ENCODE results near the gene SUCLG2. TPM values are rescaled to one million over a fixed set of nuclear protein-coding genes. Genes with fewer than 3 reads are reported as not detected.

The SUCLG2 gene
- total and polyA plus RNA-seq, 5 experiments from 2014 or later = 62.7 to 93.8 (median 79.7) TPM

DNA sequence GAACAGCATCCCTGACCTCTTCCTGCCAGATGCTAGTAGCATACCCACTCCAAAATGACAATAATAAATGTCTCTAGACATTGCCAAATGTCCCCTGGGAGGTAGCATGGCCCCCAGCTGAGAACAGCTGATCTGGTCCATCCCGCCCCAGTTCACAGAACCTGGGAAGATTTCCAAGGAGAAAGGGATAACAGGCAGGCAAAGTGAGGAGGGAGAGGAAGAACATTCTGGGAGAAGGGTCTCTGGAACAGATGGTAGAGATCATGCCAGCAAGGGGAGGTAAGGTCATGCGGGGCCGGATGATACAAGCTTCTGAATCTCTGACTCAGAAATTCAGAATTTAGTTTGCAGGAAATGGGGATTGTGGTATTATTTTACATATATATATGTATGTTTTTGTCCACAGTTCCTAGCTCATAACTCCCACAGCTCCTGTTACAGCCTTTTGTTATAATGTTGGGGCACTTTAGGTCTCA is 192.7 kb downstream of the SUCLG2 start:
- Mint-ChIP-seq H3K36me3 (peaks cover 5 to 70% (median 33%) of the 10 kb centered on the region in 3 donors), H3K27ac (peak overlapping the region in 3 of 10 donors; percentile 20 to 78 (median 58))
- POLR2A ChIA-PET = no interaction called here

DNA sequence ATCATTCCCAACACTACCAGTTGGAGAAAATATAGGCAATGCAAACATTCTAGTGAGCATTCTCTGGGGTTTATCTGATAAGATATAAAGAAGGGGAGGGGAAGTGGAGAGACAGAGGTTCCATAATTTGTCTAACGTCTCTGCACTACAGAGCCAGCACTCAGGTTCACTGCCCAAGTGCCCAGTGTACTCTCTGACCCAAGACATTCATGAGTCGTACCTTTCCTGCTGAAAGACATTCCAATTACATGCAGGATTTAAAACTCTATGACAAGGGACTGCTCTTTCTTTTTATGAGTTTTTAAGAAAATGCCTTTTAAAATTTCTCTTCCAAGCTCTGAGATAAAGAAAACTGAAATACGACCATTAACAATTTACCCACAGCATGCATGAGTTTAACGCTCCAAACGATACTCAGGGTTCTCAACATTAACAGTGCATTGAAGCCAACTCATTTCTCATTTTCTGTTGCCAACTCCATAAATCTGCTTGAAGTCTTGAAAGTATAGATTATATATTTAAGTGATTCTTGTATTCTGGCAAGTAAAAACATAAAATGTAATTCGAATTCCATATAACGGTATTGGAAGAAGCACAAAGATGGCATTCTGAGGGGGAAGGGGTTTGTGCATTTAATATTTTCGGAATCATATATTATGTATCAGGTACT is 193.4 kb downstream of the SUCLG2 start:
- POLR2A ChIA-PET = no interaction called here
- Mint-ChIP-seq H3K9me3 (no peaks in the 10 kb centered on the region), H3K27ac (peak overlapping the region in 2 of 10 donors; percentile 20 to 33), H3K36me3 (peaks cover 5 to 73% (median 30%) of the 10 kb centered on the region in 3 donors), H3K4me1 (peaks cover 2 to 22% (median 14%) of the 10 kb centered on the region in 4 donors), H3K4me3 (no peak overlapping the region), H3K27me3 (no peaks in the 10 kb centered on the region)
- DNase-seq = no peak
- no peak for ATAC-seq

More for the DNA sequence above, 192.7 kb downstream of the SUCLG2 start:
- H3K27me3 Mint-ChIP-seq = no peaks in the 10 kb centered on the region
- H3K4me1 Mint-ChIP-seq = peaks cover 2 to 22% (median 15%) of the 10 kb centered on the region in 4 donors
- no peak overlapping the region for H3K4me3 Mint-ChIP-seq
- DNase-seq (no peak), ATAC-seq (no peak)
- H3K9me3 Mint-ChIP-seq = no peaks in the 10 kb centered on the region

GRCh38 chr3:67459796-67460195 is 194.6 kb downstream of the SUCLG2 start:
- Mint-ChIP-seq H3K36me3 (peaks cover 0 to 76% (median 32%) of the 10 kb centered on the region in 3 donors), H3K4me3 (no peak overlapping the region), H3K9me3 (no peaks in the 10 kb centered on the region), H3K27ac (no peak overlapping the region), H3K4me1 (peaks cover 2 to 18% (median 11%) of the 10 kb centered on the region in 4 donors), H3K27me3 (no peaks in the 10 kb centered on the region)
- DNase-seq (no peak), ATAC-seq (no peak)
- POLR2A ChIA-PET = no interaction called here

DNA sequence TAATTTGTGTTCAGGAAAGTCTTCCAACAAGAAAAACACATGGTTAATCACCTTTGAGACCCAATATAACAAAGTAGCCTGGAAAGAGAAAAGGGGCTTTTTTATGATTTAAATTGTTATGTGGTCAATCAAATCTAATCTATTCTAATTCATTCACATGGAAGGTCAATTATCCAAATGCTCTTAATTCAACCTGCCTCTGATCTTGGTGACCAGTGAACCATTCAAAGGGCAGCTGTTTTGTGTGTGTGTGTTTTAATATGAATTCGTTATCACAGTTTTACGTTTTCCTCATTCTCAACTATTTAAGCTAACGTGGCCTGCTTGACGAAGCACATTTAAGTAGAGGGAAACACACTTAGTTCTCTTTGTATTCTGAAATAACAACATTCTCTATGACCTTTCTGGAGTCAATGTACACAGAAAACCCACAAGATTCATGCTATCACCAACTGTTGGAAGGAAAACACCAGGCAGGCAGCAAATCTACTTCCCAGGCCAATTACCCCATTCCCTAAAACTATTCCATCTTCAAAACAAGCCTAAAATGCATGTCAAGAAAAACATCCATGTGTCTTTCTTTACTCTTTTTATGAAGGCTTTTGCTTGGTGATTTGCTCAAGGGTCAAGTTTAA is 195.4 kb downstream of the SUCLG2 start:
- H3K36me3 Mint-ChIP-seq = peaks cover 0 to 74% (median 31%) of the 10 kb centered on the region in 3 donors
- H3K4me1 Mint-ChIP-seq = peaks cover 2 to 16% (median 10%) of the 10 kb centered on the region in 4 donors
- H3K4me3 Mint-ChIP-seq = no peak overlapping the region
- no peaks in the 10 kb centered on the region for H3K9me3 Mint-ChIP-seq
- DNase-seq (no peak), ATAC-seq (no peak)
- POLR2A ChIA-PET = no interaction called here
- peak overlapping the region in 1 of 10 donors; percentile 34 for H3K27ac Mint-ChIP-seq
- no peaks in the 10 kb centered on the region for H3K27me3 Mint-ChIP-seq

DNA sequence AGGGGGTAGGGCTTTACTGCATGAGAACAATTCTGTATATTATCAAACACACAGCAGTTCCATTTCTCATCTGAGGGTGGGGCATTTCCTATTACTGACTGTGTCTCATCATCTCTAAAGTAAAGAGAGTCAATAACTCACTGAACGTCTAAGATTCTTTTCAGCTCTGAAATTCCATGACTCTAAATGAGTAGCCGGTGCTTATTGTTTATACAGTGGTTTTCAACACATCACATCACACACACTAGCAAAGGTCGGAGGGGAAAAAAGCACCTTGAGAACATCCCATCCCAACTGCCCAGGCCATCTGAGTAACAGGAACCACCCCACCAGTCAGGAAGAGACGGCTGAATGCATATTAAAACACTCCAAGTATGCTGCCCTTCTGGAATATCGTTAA is 196.0 kb downstream of the SUCLG2 start:
- Mint-ChIP-seq H3K4me3 (no peak overlapping the region), H3K4me1 (peaks cover 2 to 16% (median 9%) of the 10 kb centered on the region in 4 donors), H3K27ac (peak overlapping the region in 4 of 10 donors; percentile 0 to 63 (median 32)), H3K36me3 (peaks cover 0 to 73% (median 27%) of the 10 kb centered on the region in 3 donors), H3K9me3 (no peaks in the 10 kb centered on the region), H3K27me3 (no peaks in the 10 kb centered on the region)
- ATAC-seq = no peak
- POLR2A ChIA-PET = no interaction called here
- no peak for DNase-seq

GRCh38 chr3:67453628-67454027 is 200.8 kb downstream of the SUCLG2 start:
- Mint-ChIP-seq H3K36me3 (peaks cover 0 to 50% (median 24%) of the 10 kb centered on the region in 3 donors), H3K27ac (no peak overlapping the region), H3K4me3 (no peak overlapping the region), H3K27me3 (no peaks in the 10 kb centered on the region), H3K9me3 (no peaks in the 10 kb centered on the region), H3K4me1 (peaks cover 0 to 16% (median 7%) of the 10 kb centered on the region in 4 donors)
- ATAC-seq = no peak
- no peak for DNase-seq
- POLR2A ChIA-PET = no interaction called here

DNA sequence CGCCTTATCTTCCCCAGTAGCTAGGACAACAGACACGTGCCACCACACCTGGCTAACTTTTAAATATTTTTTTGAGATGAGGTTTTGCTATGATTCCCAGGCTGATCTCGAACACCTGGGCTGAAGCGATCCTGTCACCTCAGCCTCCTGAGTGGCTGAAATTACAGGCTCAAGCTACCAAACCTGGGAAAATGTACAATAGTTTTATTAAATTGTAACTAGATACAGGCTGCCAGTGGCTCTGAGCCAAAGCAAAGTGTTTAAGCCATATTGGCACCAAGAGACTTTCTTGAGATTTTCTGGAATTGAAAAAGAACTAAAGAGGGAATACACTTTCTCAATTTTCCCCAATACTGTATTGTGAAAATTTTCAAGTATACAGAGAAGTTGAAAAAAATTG is 204.3 kb downstream of the SUCLG2 start:
- Mint-ChIP-seq H3K9me3 (peaks cover 0 to 1% (median 0%) of the 10 kb centered on the region in 9 donors), H3K27me3 (no peaks in the 10 kb centered on the region), H3K4me1 (peaks cover 0 to 10% (median 3%) of the 10 kb centered on the region in 4 donors), H3K4me3 (no peak overlapping the region), H3K27ac (peak overlapping the region in 1 of 10 donors; percentile 31), H3K36me3 (peaks cover 0 to 32% (median 20%) of the 10 kb centered on the region in 3 donors)
- POLR2A ChIA-PET = no interaction called here
- ATAC-seq (no peak), DNase-seq (no peak)

GRCh38 chr3:67447393-67447792 is 207.0 kb downstream of the SUCLG2 start:
- H3K4me1 Mint-ChIP-seq = peaks cover 0 to 9% (median 4%) of the 10 kb centered on the region in 4 donors
- POLR2A ChIA-PET = no interaction called here
- no peaks in the 10 kb centered on the region for H3K27me3 Mint-ChIP-seq
- H3K36me3 Mint-ChIP-seq = peaks cover 6 to 16% (median 15%) of the 10 kb centered on the region in 3 donors
- H3K9me3 Mint-ChIP-seq = peaks cover 0 to 7% (median 4%) of the 10 kb centered on the region in 9 donors
- no peak overlapping the region for H3K27ac Mint-ChIP-seq
- DNase-seq (no peak), ATAC-seq (no peak)
- H3K4me3 Mint-ChIP-seq = no peak overlapping the region

DNA sequence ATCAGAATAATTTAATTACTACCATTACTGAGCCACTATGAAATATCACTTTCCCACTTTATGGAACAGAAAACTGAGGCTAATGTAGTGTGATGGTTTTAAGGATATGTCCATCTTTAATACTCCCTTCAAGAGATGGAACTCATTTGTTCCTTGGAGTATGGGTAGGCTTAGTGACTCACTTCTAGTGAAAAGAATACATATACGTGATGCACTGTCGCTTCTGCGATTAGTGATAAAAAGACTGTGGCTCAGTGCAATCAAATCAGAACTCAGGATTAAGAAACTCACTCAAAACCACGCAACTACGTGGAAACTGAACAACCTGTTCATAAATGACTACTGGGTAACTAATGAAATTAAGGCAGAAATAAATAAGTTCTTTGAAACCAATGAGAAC is 216.6 kb downstream of the SUCLG2 start:
- ATAC-seq = no peak
- H3K4me3 Mint-ChIP-seq = no peak overlapping the region
- no peaks in the 10 kb centered on the region for H3K27me3 Mint-ChIP-seq
- H3K36me3 Mint-ChIP-seq = peaks cover 31 to 63% (median 56%) of the 10 kb centered on the region in 3 donors
- DNase-seq = no peak
- peak overlapping the region in 1 of 10 donors; percentile 29 for H3K27ac Mint-ChIP-seq
- H3K4me1 Mint-ChIP-seq = peaks cover 23 to 31% (median 26%) of the 10 kb centered on the region in 4 donors
- peaks cover 0 to 9% (median 6%) of the 10 kb centered on the region in 9 donors for H3K9me3 Mint-ChIP-seq
- POLR2A ChIA-PET = no interaction called here

GRCh38 chr3:67437090-67437489 is 217.3 kb downstream of the SUCLG2 start:
- Mint-ChIP-seq H3K4me3 (no peak overlapping the region), H3K36me3 (peaks cover 34 to 64% (median 59%) of the 10 kb centered on the region in 3 donors), H3K27me3 (no peaks in the 10 kb centered on the region), H3K27ac (peak overlapping the region in 2 of 10 donors; percentile 9 to 84), H3K9me3 (peaks cover 0 to 11% (median 7%) of the 10 kb centered on the region in 9 donors), H3K4me1 (peaks cover 22 to 32% (median 26%) of the 10 kb centered on the region in 4 donors)
- ATAC-seq = no peak
- DNase-seq = no peak
- POLR2A ChIA-PET = no interaction called here

GRCh38 chr3:67433109-67433508 is 221.3 kb downstream of the SUCLG2 start:
- Mint-ChIP-seq H3K4me3 (no peak overlapping the region), H3K4me1 (peaks cover 5 to 18% (median 15%) of the 10 kb centered on the region in 4 donors), H3K27ac (no peak overlapping the region), H3K36me3 (peaks cover 29 to 70% (median 57%) of the 10 kb centered on the region in 3 donors), H3K9me3 (peaks cover 0 to 22% (median 9%) of the 10 kb centered on the region in 9 donors), H3K27me3 (no peaks in the 10 kb centered on the region)
- POLR2A ChIA-PET = no interaction called here
- DNase-seq (no peak), ATAC-seq (no peak)

DNA sequence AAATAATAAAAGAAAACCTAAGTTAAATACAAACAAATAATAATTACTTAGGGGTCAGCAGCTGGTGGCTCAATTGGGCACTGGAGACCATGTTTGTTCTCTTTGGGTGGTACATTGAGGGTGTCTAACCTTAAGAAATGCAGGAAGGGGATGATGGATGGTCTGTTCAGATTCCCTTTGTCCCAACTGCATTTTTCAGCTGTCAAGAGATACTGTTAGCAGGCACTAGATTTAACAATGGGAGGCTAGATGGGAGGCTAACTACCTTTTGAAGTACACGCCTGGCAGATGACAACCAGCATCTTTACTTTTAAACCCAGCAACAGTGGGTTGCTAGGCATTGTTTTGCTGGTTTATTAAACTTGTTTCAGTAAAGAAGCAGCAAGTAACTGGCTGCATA is 222.5 kb downstream of the SUCLG2 start:
- Mint-ChIP-seq H3K27me3 (no peaks in the 10 kb centered on the region), H3K36me3 (peaks cover 29 to 75% (median 59%) of the 10 kb centered on the region in 3 donors), H3K9me3 (peaks cover 0 to 22% (median 9%) of the 10 kb centered on the region in 9 donors), H3K4me3 (no peak overlapping the region), H3K27ac (no peak overlapping the region), H3K4me1 (peaks cover 4 to 16% (median 13%) of the 10 kb centered on the region in 4 donors)
- DNase-seq = no peak
- ATAC-seq = no peak
- POLR2A ChIA-PET = no interaction called here

- ATAC-seq = no peak
- Mint-ChIP-seq H3K4me3 (no peak overlapping the region), H3K27me3 (no peaks in the 10 kb centered on the region), H3K36me3 (peaks cover 60 to 82% (median 80%) of the 10 kb centered on the region in 3 donors), H3K27ac (peak overlapping the region in 1 of 10 donors; percentile 5), H3K9me3 (peaks cover 2 to 42% (median 26%) of the 10 kb centered on the region in 9 donors), H3K4me1 (peaks cover 2 to 12% (median 6%) of the 10 kb centered on the region in 4 donors)
- POLR2A ChIA-PET = no interaction called here
- DNase-seq = no peak
These were observed 230.7 kb downstream of the SUCLG2 start for GRCh38 chr3:67423722-67424121.
